Glutamatergic neuron (in vitro differentiated cells): ENCODE measurements around the gene SNX8. TPM values are rescaled to one million over a fixed set of nuclear protein-coding genes. Genes with fewer than 3 reads are reported as not detected.
"Not testable (repeated sequence)": the region's sequence is repeated elsewhere in the genome, so short reads cannot be mapped to it uniquely, and the experiment has no call there.

Source experiments
- DNase-seq: peaks from one replicate; pipeline ENCODE4 v3.0.0; 2022
- H3K27ac Mint-ChIP-seq: one replicate; pipeline ENCODE4 v1.8.0; 2020; ENCODE audit warnings: mild to moderate bottlenecking, mixed read lengths, inconsistent platforms; ENCODE audit not compliant: unreplicated experiment
- H3K27me3 Mint-ChIP-seq: one replicate; pipeline ENCODE4 v1.8.0; 2020; ENCODE audit warnings: mild to moderate bottlenecking, moderate library complexity, mixed read lengths, inconsistent platforms; ENCODE audit not compliant: unreplicated experiment
- H3K36me3 Mint-ChIP-seq: one replicate; pipeline ENCODE4 v1.8.0; 2020; ENCODE audit warnings: mild to moderate bottlenecking, mixed read lengths, inconsistent platforms; ENCODE audit not compliant: unreplicated experiment
- H3K4me1 Mint-ChIP-seq: one replicate; pipeline ENCODE4 v1.8.0; 2020; ENCODE audit warnings: mild to moderate bottlenecking, low read depth, mixed read lengths, inconsistent platforms; ENCODE audit not compliant: unreplicated experiment
- H3K4me3 Mint-ChIP-seq: one replicate; pipeline ENCODE4 v1.8.0; 2020; ENCODE audit warnings: mild to moderate bottlenecking, mixed read lengths, inconsistent platforms; ENCODE audit not compliant: unreplicated experiment
- H3K9me3 Mint-ChIP-seq: one replicate; pipeline ENCODE4 v1.8.0; 2020; ENCODE audit warnings: mild to moderate bottlenecking, moderate library complexity, mixed read lengths, inconsistent platforms; ENCODE audit not compliant: unreplicated experiment
- CTCF ChIP-seq: fragments of 200-600 bp; sonication (generic); IDR thresholded peaks from one replicate; pipeline ENCODE4 v1.5.0; 2021; ENCODE audit not compliant: partially characterized antibody, unreplicated experiment
- total RNA-seq: library from RNA; stranded (reverse); fragmentation: NEBNext Ultra II Directional; extraction: Animal tissue kit (Norgen Biotek cat#: 25700); gene quantifications from one replicate; pipeline ENCODE4 v1.2.1, GENCODE V29; 2021; ENCODE audit not compliant: unreplicated experiment

The SNX8 gene
- total RNA-seq, 1 donor from 2014 or later, result 22.2 TPM

DNA sequence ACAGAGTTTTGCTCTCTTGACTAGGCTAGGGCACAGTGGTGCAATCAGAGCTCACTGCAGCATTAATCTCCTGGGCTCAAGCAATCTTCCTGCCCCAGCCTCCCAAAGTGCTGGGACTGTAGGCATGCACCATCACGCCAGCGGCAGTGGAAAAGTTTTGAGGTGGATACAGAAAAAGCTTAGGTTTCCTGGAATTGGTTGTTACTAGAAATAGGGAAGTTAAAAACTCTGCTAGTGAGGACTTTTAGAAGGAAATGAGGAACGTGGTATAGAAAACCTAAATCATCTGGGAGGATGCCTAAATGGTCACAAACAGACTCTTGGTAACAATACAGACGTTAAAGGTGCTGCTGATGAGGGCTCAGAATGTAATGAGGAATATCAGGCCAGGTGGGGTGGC is 10.9 kb upstream of the SNX8 start:
- H3K27ac Mint-ChIP-seq, result no peak overlapping the region
- TF ChIP-seq CTCF, result no peak
- H3K9me3 Mint-ChIP-seq, result peaks cover 1% of the 10 kb centered on the region
- H3K4me1 Mint-ChIP-seq, result no peaks in the 10 kb centered on the region
- no peak for DNase-seq
- H3K27me3 Mint-ChIP-seq, result peaks cover 2% of the 10 kb centered on the region
- H3K4me3 Mint-ChIP-seq, result no peak overlapping the region
- no peaks in the 10 kb centered on the region for H3K36me3 Mint-ChIP-seq

GRCh38 chr7:2321020-2321419 is 6.8 kb upstream of the SNX8 start:
- H3K4me1 Mint-ChIP-seq, result no peaks in the 10 kb centered on the region

GRCh38 chr7:2317556-2318293 is 3.5 kb upstream of the SNX8 start:
- peaks cover 4% of the 10 kb centered on the region for H3K9me3 Mint-ChIP-seq
- no peaks in the 10 kb centered on the region for H3K36me3 Mint-ChIP-seq
- TF ChIP-seq CTCF, result no peak
- no peak for DNase-seq
- no peaks in the 10 kb centered on the region for H3K4me1 Mint-ChIP-seq
- H3K27me3 Mint-ChIP-seq, result peaks cover 6% of the 10 kb centered on the region
- no peak overlapping the region for H3K27ac Mint-ChIP-seq
- H3K4me3 Mint-ChIP-seq, result no peak overlapping the region

More at GRCh38 chr7:2321020-2321419, 6.8 kb upstream of the SNX8 start:
- no peak for TF ChIP-seq CTCF
- no peak overlapping the region for H3K4me3 Mint-ChIP-seq
- no peak for DNase-seq
- H3K27ac Mint-ChIP-seq, result no peak overlapping the region
- H3K27me3 Mint-ChIP-seq, result peaks cover 4% of the 10 kb centered on the region
- H3K9me3 Mint-ChIP-seq, result peaks cover 1% of the 10 kb centered on the region
- H3K36me3 Mint-ChIP-seq, result no peaks in the 10 kb centered on the region

DNA sequence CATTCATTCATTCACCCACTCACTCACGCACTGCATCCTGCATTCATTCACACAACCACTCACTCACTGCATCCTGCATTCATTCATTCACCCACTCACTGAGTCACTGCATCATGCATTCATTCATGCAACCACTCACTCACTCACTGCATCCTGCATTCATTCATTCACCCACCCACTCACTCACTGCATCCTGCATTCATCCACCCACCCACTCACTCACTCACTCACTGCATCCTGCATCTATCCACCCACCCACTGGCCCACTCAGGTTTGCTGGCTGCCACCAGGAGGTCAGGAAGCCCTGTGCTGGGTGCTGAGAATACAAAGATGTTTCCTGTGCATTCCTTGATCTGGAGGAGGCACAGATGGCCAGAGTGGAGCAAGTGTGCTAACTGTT is 2.3 kb upstream of the SNX8 start:
- no peak for TF ChIP-seq CTCF
- Mint-ChIP-seq H3K27me3 (peaks cover 8% of the 10 kb centered on the region), H3K4me3 (no peak overlapping the region), H3K4me1 (no peaks in the 10 kb centered on the region), H3K9me3 (peaks cover 5% of the 10 kb centered on the region), H3K27ac (no peak overlapping the region), H3K36me3 (no peaks in the 10 kb centered on the region)
- no peak for DNase-seq

DNA sequence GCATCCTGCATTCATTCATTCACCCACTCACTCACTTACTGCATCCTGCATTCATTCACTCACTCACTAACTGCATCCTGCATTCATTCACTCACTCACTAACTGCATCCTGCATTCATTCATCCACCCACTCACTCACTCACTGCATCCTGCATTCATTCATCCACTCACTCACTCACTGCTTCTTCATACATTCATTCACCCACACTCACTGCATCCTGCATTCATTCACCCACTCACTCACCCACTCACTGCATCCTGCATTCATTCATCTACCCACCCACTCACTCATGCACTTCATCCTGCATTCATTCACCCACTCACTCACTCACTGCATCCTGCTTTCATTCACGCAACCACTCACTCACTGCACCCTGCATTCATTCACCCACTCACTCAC is 1.5 kb upstream of the SNX8 start:
- Mint-ChIP-seq H3K27me3 (peaks cover 8% of the 10 kb centered on the region), H3K4me1 (no peaks in the 10 kb centered on the region), H3K9me3 (peaks cover 5% of the 10 kb centered on the region), H3K36me3 (no peaks in the 10 kb centered on the region), H3K27ac (no peak overlapping the region), H3K4me3 (no peak overlapping the region)
- DNase-seq, result no peak
- no peak for TF ChIP-seq CTCF

DNA sequence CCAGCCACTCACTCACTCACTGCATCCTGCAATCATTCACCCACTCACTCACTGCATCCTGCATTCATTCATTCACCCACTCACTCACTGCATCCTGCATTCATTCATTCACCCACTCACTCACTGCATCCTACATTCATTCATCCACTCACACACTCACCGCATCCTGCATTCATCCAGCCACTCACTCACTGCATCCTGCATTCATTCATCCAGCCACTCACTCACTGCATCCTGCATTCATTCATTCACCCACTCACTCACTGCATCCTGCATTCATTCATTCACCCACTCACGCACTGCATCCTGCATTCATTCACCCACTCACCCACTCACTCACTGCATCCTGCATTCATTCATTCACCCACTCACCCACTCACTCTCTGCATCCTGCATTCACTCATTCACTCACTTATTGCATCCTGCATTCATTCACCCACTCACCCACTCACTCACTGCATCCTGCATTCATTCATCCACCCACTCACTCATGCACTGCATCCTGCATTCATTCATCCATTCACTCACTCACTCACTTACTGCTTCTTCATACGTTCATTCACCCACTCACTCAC is 802 bp upstream of the SNX8 start:
- H3K4me3 Mint-ChIP-seq, H3K27me3 Mint-ChIP-seq, H3K27ac Mint-ChIP-seq, H3K9me3 Mint-ChIP-seq, H3K36me3 Mint-ChIP-seq, H3K4me1 Mint-ChIP-seq, DNase-seq: not testable (repeated sequence)
